GM12878 (cell line): ENCODE results near the gene P2RX6. TPM values are rescaled to one million over a fixed set of nuclear protein-coding genes. Genes with fewer than 3 reads are reported as not detected.

Experiments used
- BACH1 ChIP-seq: fragments of 450-650 bp; IDR thresholded peaks from 2 replicates; pipeline ENCODE4 v1.6.1; 2017; ENCODE audit warnings: mild to moderate bottlenecking, borderline replicate concordance
- BHLHE40 ChIP-seq, 2 experiments: fragments of 450-650 bp in 1 of 2; IDR thresholded peaks; 2 replicates each; pipeline ENCODE4 v1.6.1; 2011 to 2017; ENCODE audit warnings: low read depth in 2 of 2, borderline replicate concordance in 1 of 2, improper control_type of control experiment in 1 of 2, low read length in 1 of 2, mild to moderate bottlenecking in 1 of 2
- CBFB ChIP-seq: IDR thresholded peaks from 2 replicates; pipeline ENCODE4 v1.6.1; 2016; ENCODE audit warnings: antibody characterized with exemption, low read depth
- CREB1 ChIP-seq: IDR thresholded peaks from 2 replicates; pipeline ENCODE4 v1.6.1; 2012; ENCODE audit warnings: low read depth, mild to moderate bottlenecking, inconsistent platforms
- CTCF ChIP-seq, 3 experiments: IDR thresholded peaks in 2 of 3; conservative IDR thresholded peaks in 1 of 3; 2 replicates each; pipeline ENCODE4 v1.5.1; 2011; ENCODE audit warnings: low read depth in 3 of 3, low read length in 3 of 3, mild to moderate bottlenecking in 3 of 3, control low read depth in 2 of 3, moderate library complexity in 2 of 3, inconsistent platforms in 1 of 3, mixed read lengths in 1 of 3; ENCODE audit not compliant: control insufficient read depth in 2 of 3, insufficient read depth in 1 of 3; ENCODE audit errors: extremely low read depth in 1 of 3
- E4F1 ChIP-seq: fragments of 450-650 bp; IDR thresholded peaks from 2 replicates; pipeline ENCODE4 v1.6.1; 2018; ENCODE audit warnings: borderline replicate concordance, mild to moderate bottlenecking; ENCODE audit not compliant: partially characterized antibody
- EED ChIP-seq: sonication (generic); IDR thresholded peaks from 2 replicates; pipeline ENCODE4 v1.6.1; 2016; ENCODE audit warnings: antibody characterized with exemption, low read depth
- ETV6 ChIP-seq, 2 experiments: fragments of 450-650 bp in 1 of 2; IDR thresholded peaks in 1 of 2; conservative IDR thresholded peaks in 1 of 2; 2 replicates each; pipeline ENCODE4 v1.6.1; 2014; ENCODE audit warnings: antibody characterized with exemption in 1 of 2, borderline replicate concordance in 1 of 2, low read depth in 1 of 2, mild to moderate bottlenecking in 1 of 2, moderate library complexity in 1 of 2
- IRF5 ChIP-seq: fragments of 450-650 bp; IDR thresholded peaks from 2 replicates; pipeline ENCODE4 v1.6.1; 2017; ENCODE audit warnings: borderline replicate concordance
- JUNB ChIP-seq: IDR thresholded peaks from 2 replicates; pipeline ENCODE4 v1.6.1; 2016; ENCODE audit warnings: antibody characterized with exemption, mild to moderate bottlenecking
- NRF1 ChIP-seq: conservative IDR thresholded peaks from 2 replicates; pipeline ENCODE4 v1.6.1; 2011; ENCODE audit warnings: mild to moderate bottlenecking, low read depth, low read length, improper control_type of control experiment
- PAX8 ChIP-seq: fragments of 450-650 bp; IDR thresholded peaks from 2 replicates; pipeline ENCODE4 v1.6.1; 2017; ENCODE audit warnings: mild to moderate bottlenecking, moderate library complexity
- RCOR1 ChIP-seq: conservative IDR thresholded peaks from 2 replicates; pipeline ENCODE4 v1.6.1; 2012; ENCODE audit warnings: low read depth, low read length, improper control_type of control experiment
- RELA ChIP-seq: fragments of 450-650 bp; IDR thresholded peaks from 2 replicates; pipeline ENCODE4 v1.8.0; 2014; ENCODE audit warnings: borderline replicate concordance; ENCODE audit not compliant: partially characterized antibody
- SP1 ChIP-seq: IDR thresholded peaks from one replicate; pipeline ENCODE4 v1.6.1; 2011; ENCODE audit warnings: low read depth, low read length
- SRF ChIP-seq, 2 experiments: IDR thresholded peaks; 2 replicates each; pipeline ENCODE4 v1.6.1; 2011; ENCODE audit warnings: low read depth in 2 of 2, low read length in 2 of 2, mild to moderate bottlenecking in 1 of 2, moderate library complexity in 1 of 2
- STAT3 ChIP-seq: IDR thresholded peaks from 2 replicates; pipeline ENCODE4 v1.6.1; 2011; ENCODE audit warnings: low read depth, low read length, improper control_type of control experiment
- ZBED1 ChIP-seq: IDR thresholded peaks from 2 replicates; pipeline ENCODE4 v1.6.1; 2016; ENCODE audit warnings: borderline replicate concordance
- polyA plus RNA-seq, 11 experiments: library from polyadenylated mRNA; depleted of rRNA in 4 of 11; unstranded in 6 of 11; stranded (reverse) in 5 of 11; fragments of >200 nt; fragmentation: Nextera tagmentation in 4 of 11; fragmentation: Illumina TruSeq in 1 of 11; extraction: Ambion mirVana in 4 of 11; extraction: Trizol in 1 of 11; gene quantifications; 1 replicate in 1 of 11; 2 replicates in 10 of 11; pipeline versions ENCODE4 v1.2.1 to v1.2.3, GENCODE V29; 2011 to 2016; ENCODE audit warnings: inconsistent platforms in 2 of 11, missing spikeins in 2 of 11, low read depth in 1 of 11
- total RNA-seq, 4 experiments: library from RNA; depleted of rRNA in 3 of 4; stranded (reverse); fragments of >200 nt in 3 of 4; fragmentation: Illumina TruSeq in 1 of 4; extraction: Trizol in 1 of 4; gene quantifications; 2 replicates each; pipeline versions ENCODE4 v1.2.1 to v1.2.3, GENCODE V29; 2013 to 2021
- TF ChIP-seq, protein P1 (sequence below): fragments of 450-650 bp; IDR thresholded peaks from 2 replicates; pipeline ENCODE4 v1.6.1; 2016; ENCODE audit warnings: mild to moderate bottlenecking
- TF ChIP-seq, protein P2 (sequence below): fragments of 450-650 bp; conservative IDR thresholded peaks from 2 replicates; pipeline ENCODE4 v1.6.1; 2017; ENCODE audit warnings: mild to moderate bottlenecking, moderate library complexity

The P2RX6 gene
- total and polyA plus RNA-seq, 10 of the 15 experiments (the other 5 are each of a cell fraction or from before 2014, with no cell fraction given) = 0.03 to 0.21 (median 0.07) TPM; not detected in 5

- TF ChIP-seq, protein P1, sequence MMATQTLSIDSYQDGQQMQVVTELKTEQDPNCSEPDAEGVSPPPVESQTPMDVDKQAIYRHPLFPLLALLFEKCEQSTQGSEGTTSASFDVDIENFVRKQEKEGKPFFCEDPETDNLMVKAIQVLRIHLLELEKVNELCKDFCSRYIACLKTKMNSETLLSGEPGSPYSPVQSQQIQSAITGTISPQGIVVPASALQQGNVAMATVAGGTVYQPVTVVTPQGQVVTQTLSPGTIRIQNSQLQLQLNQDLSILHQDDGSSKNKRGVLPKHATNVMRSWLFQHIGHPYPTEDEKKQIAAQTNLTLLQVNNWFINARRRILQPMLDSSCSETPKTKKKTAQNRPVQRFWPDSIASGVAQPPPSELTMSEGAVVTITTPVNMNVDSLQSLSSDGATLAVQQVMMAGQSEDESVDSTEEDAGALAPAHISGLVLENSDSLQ = peak; percentile 21; the same call in 1 of the 2 replicates
- peak; percentile 51; the same call in 1 of the 2 replicates for TF ChIP-seq CBFB
- peak; percentile 48; the same call in 1 of the 2 replicates for TF ChIP-seq EED
- no peak for TF ChIP-seq ZBED1
- TF ChIP-seq BACH1 = peak; percentile 70; the same call in 1 of the 2 replicates
- no peak for TF ChIP-seq SRF (IDR thresholded peaks at IDR 0.05; ENCODE audit: low read depth in 2 of 2, low read length in 2 of 2)
- peak; percentile 61 to 84 (median 66) for TF ChIP-seq CTCF (IDR thresholded peaks at IDR 0.05 in 2 of 3, conservative IDR thresholded peaks at IDR 0.05 in 1 of 3; ENCODE audit: control insufficient read depth in 2 of 3, extremely low read depth in 1 of 3, insufficient read depth in 1 of 3, low read depth in 3 of 3, low read length in 3 of 3)
- TF ChIP-seq BHLHE40 (IDR thresholded peaks at IDR 0.05; ENCODE audit: borderline replicate concordance in 1 of 2, low read depth in 2 of 2, low read length in 1 of 2) = peak in 1 of 2 experiments; percentile 67; a peak in 3 of 4 replicates
- TF ChIP-seq STAT3 = no peak
- peak; percentile 43 for TF ChIP-seq E4F1
- peak; percentile 57; the same call in 1 of the 2 replicates for TF ChIP-seq IRF5
- peak; percentile 76 for TF ChIP-seq RELA
- TF ChIP-seq, protein P2, sequence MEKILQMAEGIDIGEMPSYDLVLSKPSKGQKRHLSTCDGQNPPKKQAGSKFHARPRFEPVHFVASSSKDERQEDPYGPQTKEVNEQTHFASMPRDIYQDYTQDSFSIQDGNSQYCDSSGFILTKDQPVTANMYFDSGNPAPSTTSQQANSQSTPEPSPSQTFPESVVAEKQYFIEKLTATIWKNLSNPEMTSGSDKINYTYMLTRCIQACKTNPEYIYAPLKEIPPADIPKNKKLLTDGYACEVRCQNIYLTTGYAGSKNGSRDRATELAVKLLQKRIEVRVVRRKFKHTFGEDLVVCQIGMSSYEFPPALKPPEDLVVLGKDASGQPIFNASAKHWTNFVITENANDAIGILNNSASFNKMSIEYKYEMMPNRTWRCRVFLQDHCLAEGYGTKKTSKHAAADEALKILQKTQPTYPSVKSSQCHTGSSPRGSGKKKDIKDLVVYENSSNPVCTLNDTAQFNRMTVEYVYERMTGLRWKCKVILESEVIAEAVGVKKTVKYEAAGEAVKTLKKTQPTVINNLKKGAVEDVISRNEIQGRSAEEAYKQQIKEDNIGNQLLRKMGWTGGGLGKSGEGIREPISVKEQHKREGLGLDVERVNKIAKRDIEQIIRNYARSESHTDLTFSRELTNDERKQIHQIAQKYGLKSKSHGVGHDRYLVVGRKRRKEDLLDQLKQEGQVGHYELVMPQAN = peak; percentile 72; the same call in 1 of the 2 replicates
- no peak for TF ChIP-seq PAX8
- peak; percentile 80 for TF ChIP-seq CREB1
- TF ChIP-seq NRF1 = peak; percentile 39
- no peak for TF ChIP-seq JUNB
- no peak for TF ChIP-seq ETV6 (conservative IDR thresholded peaks at IDR 0.05 in 1 of 2, IDR thresholded peaks at IDR 0.05 in 1 of 2; ENCODE audit: borderline replicate concordance in 1 of 2, low read depth in 1 of 2)
- no peak for TF ChIP-seq RCOR1
- TF ChIP-seq SP1 = no peak
These were observed 33.0 kb upstream of the P2RX6 start, which contains the start of gene LZTR1 (continued) for GRCh38 chr22:20981787-20982562.
